Measurements from ENCODE around the gene ADAM19.

The ADAM19 gene

GRCh38 chr5:157613385-157614245, 38.0 kb upstream of the ADAM19 start:
- no peak overlapping the region for H3K9ac ChIP-seq
- no peak overlapping the region for H3K4me2 ChIP-seq (ENCODE audit: low read length)
- H3K4me1 ChIP-seq, result no peaks in the 10 kb centered on the region
- H3K27ac ChIP-seq, result no peak overlapping the region
- H3K79me2 ChIP-seq, result no peaks in the 10 kb centered on the region
- no peaks in the 10 kb centered on the region for H3K9me3 ChIP-seq (ENCODE audit: control insufficient read depth, low read length)
- H2AFZ ChIP-seq, result no peak overlapping the region
- TF ChIP-seq, protein P1, sequence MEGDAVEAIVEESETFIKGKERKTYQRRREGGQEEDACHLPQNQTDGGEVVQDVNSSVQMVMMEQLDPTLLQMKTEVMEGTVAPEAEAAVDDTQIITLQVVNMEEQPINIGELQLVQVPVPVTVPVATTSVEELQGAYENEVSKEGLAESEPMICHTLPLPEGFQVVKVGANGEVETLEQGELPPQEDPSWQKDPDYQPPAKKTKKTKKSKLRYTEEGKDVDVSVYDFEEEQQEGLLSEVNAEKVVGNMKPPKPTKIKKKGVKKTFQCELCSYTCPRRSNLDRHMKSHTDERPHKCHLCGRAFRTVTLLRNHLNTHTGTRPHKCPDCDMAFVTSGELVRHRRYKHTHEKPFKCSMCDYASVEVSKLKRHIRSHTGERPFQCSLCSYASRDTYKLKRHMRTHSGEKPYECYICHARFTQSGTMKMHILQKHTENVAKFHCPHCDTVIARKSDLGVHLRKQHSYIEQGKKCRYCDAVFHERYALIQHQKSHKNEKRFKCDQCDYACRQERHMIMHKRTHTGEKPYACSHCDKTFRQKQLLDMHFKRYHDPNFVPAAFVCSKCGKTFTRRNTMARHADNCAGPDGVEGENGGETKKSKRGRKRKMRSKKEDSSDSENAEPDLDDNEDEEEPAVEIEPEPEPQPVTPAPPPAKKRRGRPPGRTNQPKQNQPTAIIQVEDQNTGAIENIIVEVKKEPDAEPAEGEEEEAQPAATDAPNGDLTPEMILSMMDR (IDR thresholded peaks at IDR 0.05), result no peak
- no peaks in the 10 kb centered on the region for H3K27me3 ChIP-seq (ENCODE audit: control insufficient read depth, insufficient read depth, low read length)
- no peaks in the 10 kb centered on the region for H3K36me3 ChIP-seq (ENCODE audit: control insufficient read depth, insufficient read depth, low read length)
- no peak overlapping the region for H3K4me3 ChIP-seq (ENCODE audit: low read depth, low read length)

DNA sequence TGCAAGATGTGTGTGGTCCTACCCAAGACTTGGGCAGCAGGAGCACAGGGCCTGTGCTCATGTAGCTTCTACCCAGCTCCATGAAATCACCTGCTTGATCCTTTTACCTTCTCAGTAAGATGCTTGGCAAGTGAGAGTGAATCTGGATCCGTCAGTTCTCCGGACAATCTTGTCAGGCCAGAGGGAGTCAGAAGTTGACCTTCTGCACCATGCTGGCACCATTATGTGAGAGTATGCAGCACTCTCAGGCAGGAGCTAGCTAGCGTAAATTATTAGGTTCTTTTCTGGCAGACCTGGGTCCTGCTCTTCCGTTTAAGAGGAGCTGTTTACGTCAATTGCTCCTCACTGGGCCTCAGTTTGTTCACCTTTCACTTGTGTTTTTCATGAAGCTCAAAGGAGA, 37.0 kb upstream of the ADAM19 start:
- TF ChIP-seq, protein P1 (IDR thresholded peaks at IDR 0.05), result no peak
- no peak overlapping the region for H2AFZ ChIP-seq
- H3K79me2 ChIP-seq, result no peaks in the 10 kb centered on the region
- no peaks in the 10 kb centered on the region for H3K9me3 ChIP-seq (ENCODE audit: control insufficient read depth, low read length)
- H3K27me3 ChIP-seq (ENCODE audit: control insufficient read depth, insufficient read depth, low read length), result no peaks in the 10 kb centered on the region
- H3K4me3 ChIP-seq (ENCODE audit: low read depth, low read length), result no peak overlapping the region
- no peak overlapping the region for H3K27ac ChIP-seq
- H3K4me1 ChIP-seq, result no peaks in the 10 kb centered on the region
- H3K9ac ChIP-seq, result no peak overlapping the region
- H3K36me3 ChIP-seq (ENCODE audit: control insufficient read depth, insufficient read depth, low read length), result no peaks in the 10 kb centered on the region
- no peak overlapping the region for H3K4me2 ChIP-seq (ENCODE audit: low read length)

GRCh38 chr5:157611571-157612476, 36.2 kb upstream of the ADAM19 start:
- Histone ChIP-seq H3K27me3 (ENCODE audit: control insufficient read depth, insufficient read depth, low read length) (no peaks in the 10 kb centered on the region), H3K4me3 (ENCODE audit: low read depth, low read length) (no peak overlapping the region), H3K4me2 (ENCODE audit: low read length) (no peak overlapping the region), H3K27ac (no peak overlapping the region), H3K36me3 (ENCODE audit: control insufficient read depth, insufficient read depth, low read length) (no peaks in the 10 kb centered on the region), H2AFZ (no peak overlapping the region), H3K4me1 (no peaks in the 10 kb centered on the region), H3K9me3 (ENCODE audit: control insufficient read depth, low read length) (no peaks in the 10 kb centered on the region), H3K79me2 (no peaks in the 10 kb centered on the region), H3K9ac (no peak overlapping the region)
- TF ChIP-seq, protein P1 (IDR thresholded peaks at IDR 0.05), result no peak

DNA sequence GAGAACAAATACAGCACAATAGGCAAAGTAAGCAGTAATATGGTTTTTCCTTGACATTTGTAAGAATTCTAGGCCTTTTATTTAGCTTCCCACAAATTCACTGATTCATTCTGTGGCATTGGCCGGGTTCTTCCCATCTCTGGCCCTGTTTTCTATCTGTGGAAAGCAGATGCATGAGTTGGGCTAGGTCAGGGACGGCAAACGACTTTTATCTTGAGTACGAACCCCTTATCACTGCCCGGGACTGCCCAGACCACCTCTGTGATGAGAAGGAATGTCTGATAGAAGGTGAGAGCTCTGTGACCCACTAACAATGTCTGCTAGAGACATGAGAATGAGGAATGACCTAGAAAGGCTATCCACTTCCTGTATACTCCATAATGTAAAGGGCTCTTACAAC, 35.4 kb upstream of the ADAM19 start:
- Histone ChIP-seq H3K9ac (no peak overlapping the region), H3K27ac (no peak overlapping the region), H3K4me1 (no peaks in the 10 kb centered on the region), H3K36me3 (ENCODE audit: control insufficient read depth, insufficient read depth, low read length) (no peaks in the 10 kb centered on the region), H2AFZ (no peak overlapping the region), H3K27me3 (ENCODE audit: control insufficient read depth, insufficient read depth, low read length) (no peaks in the 10 kb centered on the region), H3K9me3 (ENCODE audit: control insufficient read depth, low read length) (no peaks in the 10 kb centered on the region), H3K79me2 (no peaks in the 10 kb centered on the region), H3K4me3 (ENCODE audit: low read depth, low read length) (no peak overlapping the region), H3K4me2 (ENCODE audit: low read length) (no peak overlapping the region)
- TF ChIP-seq, protein P1 (IDR thresholded peaks at IDR 0.05), result no peak

All from parathyroid adenoma (tissue), 2 donors.